HG02678 (cell line): Measurements from ENCODE around the gene CMIP.

Source experiments
- ATAC-seq: cut with Tn5 transposase; IDR thresholded peaks from one replicate; pipeline ENCODE4 v1.9.1; 2021; ENCODE audit warnings: mild to moderate bottlenecking, moderate library complexity; ENCODE audit not compliant: unreplicated experiment

The CMIP gene

DNA sequence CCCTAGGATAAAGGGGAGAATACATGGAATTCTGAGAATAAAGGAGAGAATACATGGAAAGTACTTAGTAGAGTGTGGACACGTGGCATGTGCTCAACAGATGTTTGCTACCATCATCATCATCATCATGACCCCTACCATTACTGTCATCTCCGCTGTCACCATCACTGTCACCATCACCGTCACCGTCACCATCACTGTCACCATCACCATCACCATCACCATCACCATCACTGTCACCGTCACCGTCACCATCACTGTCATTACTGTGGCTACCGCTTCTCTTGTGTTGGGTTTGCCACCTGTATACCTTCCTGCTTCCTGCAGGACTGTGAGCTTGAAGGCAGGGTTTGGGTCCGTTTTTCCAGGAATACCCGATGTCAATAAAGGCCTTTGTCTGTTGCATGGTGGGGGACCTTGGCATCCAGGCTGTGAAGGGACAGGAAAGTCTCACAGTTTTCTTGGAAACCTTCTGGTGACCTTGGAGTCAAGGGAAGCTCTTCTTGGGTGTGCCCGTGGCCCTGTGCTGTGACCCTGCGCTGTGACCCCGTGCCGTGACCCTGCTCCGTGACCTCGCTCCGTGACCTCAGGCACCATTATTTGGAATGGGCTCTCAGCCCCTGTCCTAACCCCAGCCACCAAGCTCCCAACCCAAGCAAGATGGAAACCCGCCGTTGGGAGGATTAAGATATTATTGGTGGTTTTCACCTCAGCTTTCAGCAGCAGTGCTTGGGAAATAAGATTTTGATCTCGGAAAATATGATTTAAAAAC is 14.4 kb downstream of the CMIP start:
- ATAC-seq = no peak

GRCh38 chr16:81460075-81460474 is 15.5 kb downstream of the CMIP start:
- no peak for ATAC-seq

DNA sequence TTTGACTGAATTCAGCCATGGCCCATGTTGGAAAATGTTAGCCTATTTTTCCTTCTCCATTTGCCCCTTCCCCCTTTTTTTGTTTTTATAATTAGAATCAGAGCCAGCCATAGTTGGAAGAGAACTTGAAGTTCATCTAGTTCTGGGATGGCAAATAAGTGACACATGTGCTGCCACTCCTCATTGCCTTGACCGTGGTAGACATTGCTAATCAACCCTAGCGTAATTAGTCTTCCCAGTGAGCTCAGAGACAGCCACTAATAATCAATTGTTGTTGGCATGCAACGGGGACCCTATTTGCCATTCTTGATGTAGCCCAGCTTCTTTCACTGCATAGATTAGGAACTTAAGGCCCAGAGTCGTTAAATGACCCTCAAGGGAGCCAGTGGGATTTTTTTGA is 16.6 kb downstream of the CMIP start:
- no peak for ATAC-seq

DNA sequence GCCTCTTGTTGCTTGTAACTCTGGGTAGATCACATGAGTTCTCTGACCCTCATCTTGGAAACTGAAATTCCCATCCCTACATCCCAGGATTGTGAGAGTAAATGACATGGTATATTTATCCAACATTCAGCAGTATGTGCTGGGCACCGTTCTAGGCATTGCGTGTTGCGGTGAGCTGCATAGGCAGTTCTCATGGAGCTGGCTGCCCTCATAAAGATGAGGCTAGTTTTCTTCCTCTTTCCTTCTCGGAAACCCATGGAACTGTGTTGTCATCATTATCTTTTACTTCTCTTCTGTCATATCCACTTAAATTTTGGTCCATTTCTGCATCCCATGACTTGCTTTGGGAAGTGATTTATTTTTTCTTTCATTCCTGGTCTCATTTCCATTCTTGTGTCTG is 17.2 kb downstream of the CMIP start:
- ATAC-seq = no peak

- no peak for ATAC-seq
Observed at GRCh38 chr16:81462683-81463082, 18.1 kb downstream of the CMIP start.

- ATAC-seq = no peak
Observed at GRCh38 chr16:81463296-81463890, 18.8 kb downstream of the CMIP start.

DNA sequence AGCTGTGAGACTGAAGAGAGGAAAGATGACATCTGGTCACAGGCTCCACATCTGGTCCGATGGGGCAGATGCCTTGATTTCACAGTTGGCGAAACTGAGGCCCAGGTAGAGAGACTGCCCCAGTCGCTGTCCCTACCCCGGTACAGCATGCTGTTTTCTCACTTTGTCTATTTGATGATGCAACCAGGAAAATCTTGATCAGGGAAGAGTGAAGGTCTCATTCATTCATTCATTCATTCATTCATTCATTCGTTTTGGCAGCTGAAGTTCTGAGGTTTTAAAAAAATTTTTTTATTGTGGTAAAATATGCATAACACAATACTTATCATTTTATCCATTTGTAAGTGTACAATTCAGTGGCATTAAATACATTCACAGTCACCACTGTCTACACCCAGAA is 19.7 kb downstream of the CMIP start:
- ATAC-seq = no peak

DNA sequence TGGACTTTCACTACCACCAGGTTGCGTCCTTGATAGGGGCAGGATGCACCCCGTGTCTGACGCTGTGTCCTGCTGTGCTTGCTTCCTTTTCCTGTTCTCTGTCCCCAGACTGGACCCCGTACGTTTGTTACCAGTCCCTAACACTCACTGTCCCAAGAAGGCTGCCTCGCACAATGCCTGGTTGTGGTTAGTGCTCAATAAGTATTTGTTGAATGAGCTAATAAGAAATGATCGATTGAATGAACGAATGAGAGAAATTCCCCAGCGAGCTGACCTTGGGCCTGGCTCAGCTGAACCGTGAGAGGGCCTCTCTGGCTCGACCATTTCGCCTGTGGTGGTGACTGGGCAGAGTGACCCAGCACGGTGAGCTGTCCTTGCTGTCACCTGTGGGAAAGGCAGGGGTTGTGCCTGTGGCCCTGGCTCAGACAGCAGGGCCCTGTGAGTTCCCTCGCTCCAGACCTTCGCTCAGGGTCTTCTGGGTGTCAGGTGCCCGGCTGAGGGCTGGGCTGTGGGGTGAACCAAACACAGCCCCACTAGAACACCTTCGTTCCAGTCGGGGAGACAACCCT is 20.9 kb downstream of the CMIP start:
- no peak for ATAC-seq

- ATAC-seq = no peak
Observed at GRCh38 chr16:81466356-81466980, 21.9 kb downstream of the CMIP start.

DNA sequence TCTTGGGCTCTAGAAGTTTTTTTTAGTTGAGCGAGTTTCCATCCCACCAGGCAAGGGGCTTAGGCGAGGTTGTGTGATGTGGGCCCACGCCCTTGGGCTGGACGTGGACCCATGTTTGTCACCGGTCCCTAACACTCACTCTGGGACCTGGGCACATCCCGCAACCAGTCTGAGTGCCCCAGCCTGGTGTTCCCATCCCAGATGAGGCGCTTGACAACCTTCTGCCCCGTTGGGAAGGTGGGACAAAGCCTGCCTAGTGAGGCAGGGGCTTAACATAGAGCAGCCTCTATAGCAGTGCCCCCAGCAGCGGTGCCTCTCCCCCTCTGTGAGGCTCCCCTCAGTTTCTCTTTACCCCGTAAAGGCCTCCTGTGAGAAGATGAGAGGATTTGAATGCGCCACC is 22.5 kb downstream of the CMIP start:
- ATAC-seq = no peak

DNA sequence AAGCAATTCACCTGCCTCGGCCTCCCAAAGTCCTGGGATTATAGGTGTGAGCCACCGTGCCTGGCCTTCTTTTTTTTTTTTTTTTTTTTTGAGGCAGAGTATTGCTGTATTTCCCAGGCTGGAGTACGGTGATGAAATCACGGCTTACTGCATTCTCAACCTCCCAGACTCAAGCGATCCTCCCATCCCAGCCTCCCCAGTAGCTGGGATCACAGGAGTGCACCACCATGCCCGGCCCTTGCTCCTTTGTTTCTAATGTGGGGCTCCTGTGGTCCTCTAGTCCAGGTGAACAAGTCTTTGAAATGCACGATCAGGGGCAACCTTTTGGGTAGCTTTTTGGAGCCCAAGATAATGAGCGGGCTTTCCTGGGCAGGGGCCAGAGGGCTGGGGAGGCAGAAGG is 23.2 kb downstream of the CMIP start:
- ATAC-seq = no peak

DNA sequence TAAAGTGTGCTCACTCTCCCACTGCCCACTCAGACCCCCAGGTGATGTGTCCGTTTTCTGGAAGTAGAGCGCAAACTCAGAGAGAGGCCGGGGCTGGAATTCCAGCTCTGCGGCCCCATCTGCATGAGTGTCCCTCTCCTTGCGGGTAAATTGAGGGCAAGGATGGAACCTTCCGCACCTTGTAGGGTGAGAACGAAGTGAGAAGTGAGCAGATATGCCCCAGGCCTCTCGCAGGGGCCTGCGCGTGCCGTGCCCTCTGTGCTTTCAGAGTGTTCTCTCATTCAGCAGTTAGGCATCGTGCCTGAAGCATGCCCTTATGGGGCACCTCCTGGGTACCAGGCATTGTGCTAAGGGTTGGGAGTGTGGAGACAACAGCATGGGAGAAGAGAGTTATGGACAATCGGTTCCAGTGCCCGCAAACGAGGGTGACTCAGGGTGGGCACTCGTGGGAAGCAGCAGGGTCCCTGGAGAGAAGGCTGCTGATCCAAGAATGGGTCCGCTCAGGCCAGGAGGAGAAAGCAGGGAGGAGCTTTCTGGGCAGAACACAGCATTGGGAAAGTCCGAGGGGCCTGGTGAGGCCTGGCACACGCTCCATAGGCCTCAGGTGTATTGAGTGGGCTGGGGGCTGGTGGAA is 23.8 kb downstream of the CMIP start:
- ATAC-seq = no peak

DNA sequence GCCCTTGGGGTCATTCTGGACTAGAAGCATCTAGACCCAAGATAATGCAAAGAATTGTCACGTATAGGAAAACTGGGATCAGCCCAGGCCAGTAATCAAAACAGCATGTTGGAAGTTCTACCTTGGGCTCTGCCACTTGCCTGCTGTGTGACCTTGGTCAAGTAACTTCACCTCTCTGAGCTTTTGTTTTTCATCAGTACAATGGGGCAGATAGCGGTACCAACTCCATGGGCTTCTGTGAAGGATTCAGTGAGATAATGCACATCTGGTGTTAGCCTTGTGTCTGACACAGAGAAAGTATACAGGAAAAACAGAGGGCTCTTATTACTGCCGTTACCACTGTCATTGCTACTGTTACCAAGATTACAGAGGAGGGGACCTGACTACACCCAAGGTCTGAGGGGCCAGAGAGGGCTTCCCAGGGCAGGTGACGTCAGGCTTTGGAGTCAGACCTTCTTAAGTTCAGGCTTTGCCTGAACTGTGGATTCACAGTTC is 24.6 kb downstream of the CMIP start:
- no peak for ATAC-seq

DNA sequence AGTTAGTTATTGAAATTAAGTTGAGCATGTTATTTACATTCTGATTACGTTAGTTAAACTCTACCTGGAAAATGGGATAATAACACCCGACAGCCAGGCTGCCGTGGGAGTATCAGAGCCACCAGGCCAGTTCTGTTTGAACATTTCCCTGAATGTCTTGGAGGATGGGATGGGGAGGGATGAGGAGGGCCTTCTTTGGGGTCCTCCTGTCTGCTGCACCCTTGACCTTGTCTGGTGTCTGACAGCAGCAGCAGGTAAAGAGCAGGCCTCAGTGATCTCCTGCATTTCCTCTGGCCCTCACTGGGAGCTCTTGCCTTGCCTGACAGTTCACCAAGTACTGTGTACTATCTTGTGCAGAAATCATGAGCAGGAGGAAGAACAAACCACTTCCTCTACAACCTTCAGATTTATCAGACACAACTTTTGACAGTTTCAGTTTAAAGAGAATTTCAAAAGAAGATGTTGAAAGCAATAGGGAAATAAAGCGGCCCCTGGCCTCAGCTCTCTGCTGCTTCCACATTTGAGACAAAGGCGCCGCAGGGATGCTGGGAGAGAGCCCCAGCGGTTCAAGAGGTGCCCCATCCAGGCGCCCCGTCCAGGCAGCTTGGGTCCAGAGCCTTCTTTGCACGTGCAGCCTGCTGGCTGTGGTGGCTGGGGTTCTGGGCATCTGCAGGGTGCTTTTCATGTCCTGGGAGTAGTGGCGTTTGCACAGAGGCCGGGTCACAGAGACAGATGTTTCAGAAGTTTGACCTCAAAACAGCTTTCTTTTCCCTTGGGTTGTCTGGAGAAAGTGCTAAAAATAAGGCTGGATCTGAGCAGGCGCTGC is 25.3 kb downstream of the CMIP start:
- ATAC-seq = peak; percentile 88

DNA sequence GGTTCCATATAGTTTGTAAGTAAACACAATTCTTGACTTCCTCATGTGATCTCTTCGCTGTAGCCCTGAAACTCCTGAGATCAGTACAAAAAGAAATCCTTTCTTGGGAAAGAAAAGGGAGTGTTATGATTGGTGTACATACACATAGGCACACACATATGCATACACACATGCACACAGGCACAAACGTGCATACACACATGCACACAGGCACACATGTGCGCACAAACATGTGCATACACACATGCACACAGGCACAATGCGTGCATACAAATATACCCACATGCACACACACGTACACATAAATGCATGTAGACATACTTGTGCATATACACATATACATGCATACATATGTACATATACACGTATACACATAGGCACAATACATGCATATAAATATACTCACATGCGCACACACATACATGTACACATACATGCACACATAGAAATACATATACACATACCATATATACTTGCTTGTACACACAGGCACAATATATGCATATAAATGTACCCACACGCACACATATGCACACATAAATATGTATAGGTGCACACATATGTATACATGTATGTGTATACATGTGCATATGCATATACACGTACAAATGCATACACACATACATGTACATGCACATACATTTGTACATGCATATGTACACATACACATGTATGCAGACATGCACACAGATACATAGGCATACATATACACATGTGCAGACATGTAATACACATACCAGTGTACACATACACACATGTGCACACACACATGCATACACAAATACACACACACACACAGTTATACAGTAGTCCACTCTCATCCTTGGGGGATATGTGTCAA is 26.4 kb downstream of the CMIP start:
- no peak for ATAC-seq

DNA sequence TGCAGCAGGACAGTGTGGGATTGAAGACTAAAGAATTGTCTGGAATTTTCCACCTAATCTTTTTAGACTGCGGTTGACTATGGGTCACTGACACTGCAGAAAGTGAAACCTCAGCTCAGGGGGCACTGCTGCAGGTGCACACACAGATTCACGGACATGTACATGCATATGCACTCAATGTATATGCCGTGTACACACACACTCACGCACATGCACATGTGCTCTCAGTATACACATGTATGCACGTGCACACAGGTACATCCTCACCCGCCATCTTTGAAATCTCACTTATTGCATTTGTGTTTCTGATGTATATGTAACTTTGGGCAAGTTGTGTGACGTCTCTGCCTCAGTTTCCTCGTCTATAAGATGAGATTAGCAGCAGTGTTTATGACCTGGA is 27.3 kb downstream of the CMIP start:
- no peak for ATAC-seq

DNA sequence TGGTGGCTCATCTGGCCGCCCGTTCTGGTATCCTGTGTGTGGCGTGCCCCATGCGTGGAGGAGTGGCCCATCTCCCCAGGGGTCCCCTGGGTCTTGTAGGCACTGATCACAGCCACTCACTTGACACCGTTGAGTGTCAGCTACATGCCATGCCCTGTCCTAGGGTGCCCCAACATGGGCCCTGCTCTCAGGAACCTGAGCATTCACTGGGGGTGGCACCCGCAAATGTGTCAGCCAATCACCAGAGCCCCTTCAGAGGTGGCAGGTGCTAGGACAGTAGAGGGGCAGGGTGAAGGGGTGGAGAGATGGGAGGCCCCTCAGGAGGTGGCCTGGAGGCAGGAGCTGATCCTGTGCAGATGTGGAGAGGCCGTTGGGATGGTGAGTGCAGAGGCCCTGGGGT is 27.8 kb downstream of the CMIP start:
- ATAC-seq = no peak

DNA sequence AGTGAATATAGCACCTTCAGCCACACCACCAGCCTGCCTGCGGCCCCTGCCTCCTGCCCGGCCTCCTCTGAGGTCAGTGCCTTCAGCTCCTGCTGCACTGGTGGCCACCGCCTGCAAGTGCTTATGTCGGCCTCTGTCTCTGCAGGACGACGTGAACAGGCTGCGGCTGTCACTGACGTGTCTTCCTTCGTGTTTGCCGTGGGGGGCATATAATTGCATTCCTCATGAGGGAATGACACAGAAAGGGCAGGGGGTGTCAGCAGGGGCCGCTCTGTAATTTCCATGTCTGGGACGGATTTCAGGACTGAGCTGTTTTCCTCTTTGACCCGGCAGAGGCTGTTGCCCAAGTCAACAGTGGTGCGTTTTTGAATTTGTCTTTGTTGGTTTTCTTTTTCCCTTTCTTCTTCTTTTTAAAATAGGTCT is 28.5 kb downstream of the CMIP start:
- ATAC-seq = no peak

DNA sequence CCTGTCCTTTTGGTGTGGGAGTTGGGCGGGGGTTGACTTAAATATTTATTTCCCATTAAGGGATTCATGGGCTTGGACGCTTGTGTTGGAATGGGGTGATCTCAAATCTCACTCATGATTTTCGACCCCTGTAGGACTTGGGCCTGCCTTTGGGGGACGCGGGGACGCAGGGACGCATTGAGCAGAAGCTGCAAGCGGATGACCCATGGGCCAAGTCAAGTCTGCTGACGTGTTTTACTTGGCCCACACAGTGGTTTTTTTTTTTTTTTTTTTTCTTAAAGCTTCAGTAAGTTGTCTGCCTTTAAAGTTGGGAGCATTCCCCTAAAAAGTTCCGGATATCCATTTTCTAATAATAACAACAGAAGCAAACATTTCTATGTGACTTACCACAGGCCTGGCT is 28.9 kb downstream of the CMIP start:
- no peak for ATAC-seq
